GM19239 (cell line): ENCODE measurements around the gene CCDC175.

Experiments
- DNase-seq: peaks from one replicate; pipeline ENCODE4 v3.0.0; 2011; ENCODE audit warnings: low spot score; ENCODE audit not compliant: insufficient read length
- FAIRE-seq: peaks from 2 replicates; lab custom pipeline; 2011; peaks lifted over from hg19 to GRCh38; lab: Jason Lieb, UNC

CCDC175 gene

DNA sequence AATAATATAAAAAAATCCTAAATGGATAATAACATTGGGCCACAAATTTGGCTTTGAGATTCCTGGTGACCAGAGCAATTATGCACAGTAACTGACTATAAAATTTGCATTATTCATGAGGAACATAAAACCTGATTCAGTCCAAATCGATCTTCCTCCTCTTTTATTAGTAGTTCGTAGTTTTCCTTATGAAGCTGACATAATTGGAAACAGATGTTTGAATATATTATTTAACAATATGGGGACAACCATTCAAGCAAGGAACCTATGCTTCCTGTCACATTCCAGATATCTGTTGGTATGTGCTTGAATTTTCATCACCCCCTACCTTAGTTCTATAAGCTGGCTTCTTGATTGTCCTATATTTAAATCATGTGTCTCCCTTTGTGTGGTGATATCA is 34.9 kb downstream of the CCDC175 start:
- FAIRE-seq (no peak), DNase-seq (no peak)

DNA sequence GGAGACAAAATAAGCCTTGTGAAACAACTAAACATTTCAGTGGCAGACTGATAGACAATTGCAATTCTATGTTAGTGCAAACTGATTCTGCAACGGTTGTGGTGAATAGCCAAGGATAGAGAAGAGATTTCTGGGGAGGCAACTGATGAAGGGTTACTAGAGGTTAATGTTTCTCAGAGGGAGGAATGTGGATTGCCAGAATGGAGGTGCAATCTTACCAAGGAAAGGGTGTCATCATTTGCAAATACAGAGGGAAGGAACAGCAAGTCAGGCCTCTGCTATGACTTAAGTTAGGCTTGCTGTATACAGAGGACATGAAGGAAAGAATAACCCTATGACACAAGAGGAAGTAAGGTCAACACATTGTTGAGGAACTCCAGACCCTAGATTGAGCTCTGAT is 35.8 kb downstream of the CCDC175 start:
- FAIRE-seq, result no peak

DNA sequence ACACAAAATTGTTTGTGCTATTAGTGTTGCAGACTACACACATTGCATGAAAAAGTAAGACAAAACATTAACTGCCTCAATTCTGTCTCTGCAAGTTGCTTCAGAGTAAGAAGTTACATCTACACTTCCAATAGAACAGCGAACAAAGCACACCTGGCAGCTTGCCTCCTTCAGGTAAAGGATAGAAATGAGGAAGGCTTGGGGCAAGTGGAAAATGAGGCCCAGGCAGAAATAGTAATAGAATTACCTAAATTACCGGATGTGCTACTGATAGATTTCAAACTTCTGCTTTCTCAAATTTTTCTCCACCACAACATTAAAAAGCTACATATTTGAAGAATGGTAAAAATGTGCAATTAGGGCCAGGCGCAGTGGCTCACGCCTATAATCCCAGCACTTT is 37.7 kb downstream of the CCDC175 start:
- FAIRE-seq, result no peak
- no peak for DNase-seq

More for the DNA sequence above, 35.8 kb downstream of the CCDC175 start:
- no peak for DNase-seq

DNA sequence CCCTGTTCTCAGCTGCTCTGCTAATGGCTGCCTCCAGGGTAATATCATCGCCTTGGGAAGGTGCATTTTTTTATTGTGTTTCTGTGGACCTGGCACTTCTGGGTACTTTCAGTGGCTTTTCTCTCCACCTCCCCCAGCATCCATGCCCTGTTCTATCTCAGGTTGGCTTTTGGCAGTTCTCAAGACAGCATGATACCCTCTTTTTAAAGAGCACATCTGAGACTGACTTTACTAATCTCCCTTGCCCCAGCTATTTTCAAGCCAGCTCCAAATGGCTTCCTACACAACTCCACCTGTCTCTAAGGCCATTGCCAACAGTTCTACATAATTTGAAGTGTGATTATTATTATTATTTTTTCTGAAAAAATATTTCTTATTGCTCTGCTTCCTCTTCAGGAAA is 39.1 kb downstream of the CCDC175 start:
- FAIRE-seq (no peak), DNase-seq (no peak)

DNA sequence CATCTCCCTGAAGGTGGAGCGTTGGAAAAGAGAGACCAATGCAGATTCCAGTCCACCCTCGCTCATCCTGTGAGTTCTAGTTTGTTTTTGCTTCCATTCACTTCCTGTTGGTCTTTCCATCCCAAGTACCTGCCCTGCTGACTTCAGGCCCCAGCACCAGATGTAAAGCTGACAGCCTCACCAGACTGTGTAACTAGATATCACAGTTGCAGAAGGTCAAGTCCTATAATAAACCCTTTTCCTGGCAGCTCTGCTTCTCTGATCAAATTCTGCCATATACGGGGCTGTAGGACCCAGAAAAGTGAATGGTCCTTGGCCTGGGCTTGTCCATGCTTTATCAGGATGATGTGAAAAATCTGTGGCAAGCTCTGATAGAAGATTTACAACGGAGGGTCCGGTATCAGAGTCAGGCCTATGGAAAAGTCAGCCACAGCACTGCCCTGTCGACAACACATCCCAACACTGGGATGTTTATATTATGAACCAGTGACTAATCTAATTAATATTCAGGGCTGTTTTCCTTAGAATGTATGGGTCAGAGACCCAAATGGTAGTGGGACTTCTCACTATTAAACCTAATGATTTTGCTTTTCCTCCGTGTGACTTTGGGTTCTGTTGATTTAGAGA is 42.1 kb downstream of the CCDC175 start:
- FAIRE-seq, result no peak
- DNase-seq, result no peak

DNA sequence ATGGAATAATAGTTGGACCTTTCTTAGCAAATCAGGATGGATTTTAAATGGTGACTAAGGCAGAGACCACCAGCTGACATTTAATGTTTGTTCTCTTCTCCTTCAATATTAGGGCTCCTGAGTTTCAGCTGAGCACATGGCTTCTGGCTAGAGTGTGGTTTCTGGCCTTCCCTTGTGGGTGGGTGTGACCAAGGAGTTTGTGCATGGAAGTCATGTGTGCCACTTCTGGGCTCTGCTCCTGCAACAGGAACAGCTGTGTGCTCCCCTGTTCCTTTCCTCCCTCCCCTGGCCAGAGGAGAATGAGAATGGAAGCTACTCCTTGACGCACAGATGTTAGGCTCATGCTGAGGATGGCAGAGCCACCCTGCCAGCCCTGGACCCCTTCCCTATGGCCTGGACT is 44.2 kb downstream of the CCDC175 start:
- FAIRE-seq (no peak), DNase-seq (no peak)

DNA sequence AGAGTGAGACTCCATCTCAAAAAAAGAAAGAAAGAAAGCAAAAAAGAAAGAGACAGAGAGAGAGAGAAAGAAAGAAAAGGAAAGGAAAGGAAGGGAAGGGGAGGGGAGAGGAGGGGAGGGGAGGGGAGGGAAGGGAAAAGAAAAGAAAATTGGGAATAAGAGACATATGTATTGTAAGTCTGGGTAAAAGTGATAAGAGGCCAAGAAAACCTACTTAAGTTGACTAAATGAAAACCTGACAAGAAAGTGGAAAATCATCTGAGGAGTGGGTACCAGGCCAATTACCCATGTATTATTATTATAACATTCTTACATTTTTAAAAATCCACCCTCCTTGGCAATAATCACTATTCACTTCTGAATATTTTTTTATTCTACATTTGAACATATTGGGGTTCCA is 46.3 kb downstream of the CCDC175 start:
- no peak for FAIRE-seq
- DNase-seq, result no peak

DNA sequence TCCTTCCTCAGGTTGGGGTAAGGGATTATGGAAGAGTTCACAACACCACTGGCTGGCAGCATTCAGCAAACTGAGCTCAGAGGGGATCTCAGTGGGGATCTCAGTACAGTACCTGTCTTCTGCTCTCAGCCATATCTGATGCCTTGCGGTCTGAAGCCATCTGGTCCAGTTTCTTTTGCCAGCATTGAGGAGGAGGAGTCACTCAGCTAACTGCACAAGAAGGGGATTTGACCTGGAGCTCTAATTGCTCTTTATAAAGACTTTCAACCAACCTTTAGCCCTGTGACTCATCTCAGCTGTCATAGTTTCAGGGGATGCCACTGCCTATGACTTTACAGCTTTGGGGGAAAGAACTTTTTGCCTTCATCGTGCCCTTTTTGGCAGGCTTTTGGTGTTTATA is 47.4 kb downstream of the CCDC175 start:
- no peak for FAIRE-seq
- no peak for DNase-seq

DNA sequence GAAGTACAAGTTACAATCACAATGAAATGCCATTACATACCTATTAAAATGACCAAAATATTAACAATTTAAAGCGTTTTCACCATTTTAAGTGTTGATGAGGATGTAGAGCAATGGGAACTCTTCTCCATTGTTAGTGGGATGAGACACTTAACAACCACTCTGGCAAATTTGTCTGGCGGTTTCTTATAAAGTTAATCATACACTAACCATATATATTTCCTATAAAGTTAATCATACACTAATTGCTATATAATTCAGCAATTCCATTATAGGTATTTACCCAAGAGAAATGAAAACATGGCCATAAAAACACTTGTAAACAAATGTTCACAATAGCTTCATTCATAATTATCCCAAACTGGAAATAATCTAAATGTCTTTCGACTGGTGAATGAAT is 56.4 kb downstream of the CCDC175 start:
- FAIRE-seq (no peak), DNase-seq (no peak)

DNA sequence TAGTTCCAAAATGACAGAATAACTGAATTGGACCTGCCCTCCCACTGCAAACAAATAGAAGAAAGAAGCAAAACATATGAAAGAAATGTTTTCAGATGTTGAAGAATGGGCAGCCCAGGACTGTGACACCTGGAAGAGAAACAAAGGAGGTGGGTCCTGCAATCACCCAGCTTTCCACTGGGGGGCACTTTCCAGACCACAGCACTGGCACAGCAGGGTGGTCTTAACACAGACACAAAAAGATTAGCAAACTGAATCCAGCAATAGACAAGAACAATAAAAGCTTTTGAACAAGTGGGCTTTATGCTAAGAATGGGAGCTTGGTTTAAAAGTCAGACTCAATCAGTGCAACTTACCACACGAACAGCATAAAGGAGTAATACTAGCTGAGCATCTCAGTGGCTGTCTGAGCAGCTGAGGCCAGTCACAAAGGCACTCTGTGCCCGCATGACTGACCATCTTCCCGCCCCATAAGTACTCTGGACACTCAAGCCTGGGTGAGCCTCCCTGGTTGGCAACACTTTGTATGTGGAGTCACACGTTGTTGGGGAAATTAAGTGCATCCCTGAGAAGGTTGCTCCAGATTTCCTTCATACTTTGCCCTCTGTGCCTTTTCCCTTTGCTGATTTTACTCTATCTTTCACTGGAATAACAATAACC is 64.6 kb downstream of the CCDC175 start:
- DNase-seq (no peak), FAIRE-seq (no peak)

DNA sequence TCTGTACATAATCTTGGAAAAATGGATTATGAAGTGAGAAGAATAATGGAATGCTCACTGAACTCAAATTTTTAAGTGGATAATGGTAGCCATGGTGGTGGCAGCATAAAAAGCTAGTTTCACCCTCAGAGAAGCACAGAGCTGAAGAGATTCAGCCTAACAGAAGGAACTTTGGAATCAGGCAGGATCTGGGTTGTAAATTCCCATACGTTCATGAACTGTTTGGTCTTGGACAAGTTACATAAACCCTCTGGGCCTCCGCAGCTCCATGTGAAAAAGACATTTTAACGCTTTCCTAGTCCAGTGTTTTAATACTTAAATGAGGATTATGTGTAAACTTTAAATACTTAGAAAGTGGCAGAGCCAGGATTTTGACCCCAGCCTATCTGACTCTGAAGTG is 65.6 kb downstream of the CCDC175 start:
- no peak for DNase-seq
- FAIRE-seq, result no peak

DNA sequence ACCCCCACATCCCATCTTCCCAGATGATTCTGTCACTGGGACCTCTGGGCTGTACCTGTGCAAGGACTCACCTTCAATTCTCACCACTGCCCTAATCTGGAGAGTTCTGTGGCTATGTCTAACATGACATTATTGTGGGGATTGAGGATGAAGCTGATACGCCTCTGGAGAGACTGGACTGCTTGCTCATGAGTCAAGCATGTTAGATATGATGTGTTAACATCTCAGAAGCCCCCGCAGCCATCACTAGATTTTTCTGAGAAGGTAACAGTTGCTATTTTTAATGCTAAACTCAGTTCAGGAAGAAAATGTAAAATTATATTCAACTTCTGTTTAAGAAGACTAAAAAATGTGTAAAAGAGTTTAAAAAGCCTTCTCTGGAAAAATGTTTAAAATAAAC is 66.6 kb downstream of the CCDC175 start:
- FAIRE-seq (no peak), DNase-seq (no peak)

DNA sequence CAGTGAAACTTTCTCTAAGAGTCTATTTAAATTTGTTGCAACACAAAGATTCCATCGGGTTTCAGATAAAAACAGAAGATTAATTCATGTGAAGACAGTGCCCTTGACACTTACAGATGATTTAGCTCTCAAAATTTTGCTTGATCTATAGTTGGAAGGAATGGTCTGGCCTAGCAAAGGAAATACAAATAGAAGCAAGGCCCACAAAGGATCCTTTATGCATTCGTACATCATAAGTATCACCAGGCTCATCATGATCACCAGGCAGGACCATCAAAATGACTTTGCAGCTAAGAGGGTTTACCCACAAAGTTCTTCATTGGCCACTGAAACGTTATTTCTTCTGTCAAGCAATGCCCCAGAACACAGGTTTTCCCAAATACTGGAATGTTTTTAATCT is 67.5 kb downstream of the CCDC175 start:
- FAIRE-seq, result no peak
- DNase-seq, result no peak

DNA sequence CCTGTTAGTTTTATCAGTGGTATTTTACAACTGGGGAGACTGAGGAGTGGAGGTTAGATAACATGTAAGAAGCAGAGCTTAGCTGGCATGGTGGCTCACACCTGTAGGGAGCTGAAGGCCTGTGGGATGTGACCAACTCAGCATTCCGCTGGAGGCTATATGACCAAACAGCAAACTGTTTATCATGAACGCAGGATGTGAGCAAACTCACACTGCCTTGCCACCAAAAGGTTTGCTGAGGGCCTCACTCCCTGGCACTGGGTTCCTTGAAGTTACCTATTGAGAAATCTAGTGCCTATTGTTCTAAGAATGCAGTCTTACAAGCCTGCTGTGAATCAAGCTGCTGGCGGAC is 68.9 kb downstream of the CCDC175 start:
- DNase-seq (no peak), FAIRE-seq (no peak)

DNA sequence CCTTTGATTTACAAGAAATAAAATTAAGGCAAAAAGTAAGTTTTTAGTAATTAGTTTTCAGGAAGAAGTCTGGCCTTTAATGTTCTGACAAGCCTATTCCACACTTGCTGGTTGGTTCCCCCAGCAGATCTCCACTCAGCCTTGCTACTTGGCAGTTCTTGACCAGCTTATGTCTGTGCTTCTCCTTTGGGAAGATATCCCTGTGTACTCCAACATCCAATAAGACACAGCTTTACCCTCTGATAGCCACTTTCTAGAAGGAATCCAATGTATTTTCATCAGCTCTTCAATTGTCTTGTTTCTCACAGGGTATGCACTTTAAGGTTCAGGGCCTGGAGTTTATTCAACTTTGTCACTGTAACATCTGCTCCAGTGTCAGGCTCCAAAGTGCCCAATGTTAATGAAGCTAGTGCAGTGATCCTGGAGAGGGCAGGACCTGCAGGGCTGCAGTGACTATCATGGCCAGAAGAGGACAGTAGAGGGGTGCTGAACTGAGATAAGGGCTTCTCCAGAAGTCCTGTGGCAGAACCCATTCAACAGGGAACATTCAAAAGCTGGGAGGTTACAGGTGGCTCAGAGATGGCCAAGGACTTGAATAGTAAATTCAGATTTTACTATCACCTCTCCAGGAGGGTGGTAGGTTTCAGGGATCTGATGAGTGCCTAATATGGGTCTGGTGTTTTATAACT is 69.4 kb downstream of the CCDC175 start:
- FAIRE-seq (peak; percentile 56), DNase-seq (peak; percentile 10)

DNA sequence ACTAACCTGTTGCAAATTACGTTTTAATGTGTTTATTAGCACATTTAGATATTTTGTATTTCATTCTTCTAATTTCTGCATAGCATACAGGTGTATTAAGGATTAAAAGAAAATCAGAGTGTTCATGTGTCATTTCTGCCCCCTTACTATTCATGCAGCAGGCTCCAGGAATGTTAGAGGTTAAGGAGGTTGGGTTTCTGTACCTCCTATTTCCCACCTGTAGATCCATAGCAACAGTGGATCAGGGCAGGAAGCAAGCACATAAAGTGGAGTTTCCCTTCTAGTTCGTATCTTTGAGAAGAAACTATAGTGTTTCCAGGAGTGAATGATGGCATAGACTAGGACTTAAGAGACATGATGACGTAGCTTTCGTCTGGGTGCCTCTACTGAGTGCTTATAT is 73.4 kb downstream of the CCDC175 start:
- DNase-seq (no peak), FAIRE-seq (no peak)

DNA sequence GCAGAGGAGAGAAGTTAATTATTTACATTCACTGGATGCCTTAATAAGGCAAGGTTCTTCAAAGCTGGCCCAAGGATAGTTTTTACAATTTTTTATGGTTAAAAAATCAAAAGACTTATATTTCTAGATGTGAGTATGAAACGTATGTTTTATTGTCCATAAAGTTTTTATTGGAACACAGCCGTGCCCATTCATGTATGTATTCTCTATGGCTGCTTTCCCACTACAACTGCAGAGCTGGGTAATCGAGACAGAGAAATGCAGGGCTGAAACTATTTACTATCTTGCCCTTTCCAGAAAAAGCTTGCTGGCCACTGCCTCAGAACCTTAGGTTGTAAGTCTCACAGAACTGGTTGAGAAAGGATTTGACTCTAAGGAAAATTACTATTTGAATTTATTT is 75.9 kb downstream of the CCDC175 start:
- FAIRE-seq (no peak), DNase-seq (no peak)

DNA sequence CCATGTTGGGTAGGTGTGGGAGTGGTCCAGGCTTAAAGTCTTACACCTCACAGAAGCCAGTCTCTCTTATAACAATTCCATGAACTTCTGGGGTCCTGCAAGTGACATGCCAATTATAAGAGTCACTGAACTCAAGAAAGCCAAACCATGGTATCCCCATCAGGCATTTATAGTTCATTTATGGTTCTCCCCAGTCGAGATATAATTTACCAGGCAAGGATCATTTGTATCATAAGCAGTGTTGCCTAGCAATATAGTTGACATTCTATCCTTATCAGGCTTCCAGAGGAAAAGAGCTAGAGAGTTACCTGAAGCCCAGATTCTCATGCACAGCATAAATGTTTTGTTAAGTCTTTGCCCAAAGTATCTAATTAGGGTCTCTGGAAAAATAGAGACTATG is 84.2 kb downstream of the CCDC175 start:
- no peak for FAIRE-seq
- no peak for DNase-seq

DNA sequence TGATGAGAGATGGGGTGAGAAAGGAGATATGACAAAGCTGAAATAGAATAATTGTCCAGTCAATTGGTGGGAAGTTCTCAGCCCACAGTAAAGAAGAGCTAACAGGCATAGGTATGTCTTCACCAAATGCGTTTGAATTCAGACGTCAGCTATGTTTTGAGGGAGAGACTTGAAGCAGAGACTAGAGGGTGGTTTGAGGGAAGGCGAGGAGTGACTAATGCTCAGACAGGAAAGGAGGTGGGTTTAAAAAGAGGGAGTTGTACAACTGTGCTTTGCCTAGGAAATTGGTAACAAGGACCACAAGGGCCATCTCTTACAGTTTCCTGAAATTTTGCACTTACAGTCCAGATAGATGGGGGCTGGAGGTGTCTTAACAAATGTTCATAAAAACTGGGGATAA is 85.9 kb downstream of the CCDC175 start:
- no peak for DNase-seq
- no peak for FAIRE-seq

DNA sequence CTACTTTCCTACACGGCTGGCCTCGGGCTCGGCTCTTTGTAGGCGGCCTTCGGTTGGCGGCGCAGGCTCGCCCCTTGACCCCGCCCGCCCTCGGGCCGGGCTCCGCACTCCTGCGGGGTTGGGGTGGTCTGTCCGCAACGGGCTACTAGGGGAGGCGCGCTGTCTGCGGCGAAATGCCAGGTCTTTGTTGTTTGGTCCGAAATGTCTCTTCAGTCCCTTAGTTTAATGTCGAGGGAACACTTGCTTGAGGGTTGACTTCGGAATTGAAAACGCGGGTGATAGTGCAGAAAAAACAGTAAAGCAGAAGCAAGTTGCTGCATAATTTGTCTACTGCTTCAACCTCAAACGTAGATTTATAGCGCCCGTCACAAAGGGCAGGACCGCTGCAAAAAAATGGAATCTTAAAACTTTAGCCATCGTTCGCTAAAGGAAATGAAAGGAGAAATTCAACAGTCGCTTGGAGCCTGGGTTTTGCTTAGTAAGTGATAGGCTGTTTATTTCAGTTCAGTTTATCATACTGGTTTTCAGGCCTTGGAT is 91.9 kb downstream of the CCDC175 start:
- DNase-seq, result no peak
- no peak for FAIRE-seq

DNA sequence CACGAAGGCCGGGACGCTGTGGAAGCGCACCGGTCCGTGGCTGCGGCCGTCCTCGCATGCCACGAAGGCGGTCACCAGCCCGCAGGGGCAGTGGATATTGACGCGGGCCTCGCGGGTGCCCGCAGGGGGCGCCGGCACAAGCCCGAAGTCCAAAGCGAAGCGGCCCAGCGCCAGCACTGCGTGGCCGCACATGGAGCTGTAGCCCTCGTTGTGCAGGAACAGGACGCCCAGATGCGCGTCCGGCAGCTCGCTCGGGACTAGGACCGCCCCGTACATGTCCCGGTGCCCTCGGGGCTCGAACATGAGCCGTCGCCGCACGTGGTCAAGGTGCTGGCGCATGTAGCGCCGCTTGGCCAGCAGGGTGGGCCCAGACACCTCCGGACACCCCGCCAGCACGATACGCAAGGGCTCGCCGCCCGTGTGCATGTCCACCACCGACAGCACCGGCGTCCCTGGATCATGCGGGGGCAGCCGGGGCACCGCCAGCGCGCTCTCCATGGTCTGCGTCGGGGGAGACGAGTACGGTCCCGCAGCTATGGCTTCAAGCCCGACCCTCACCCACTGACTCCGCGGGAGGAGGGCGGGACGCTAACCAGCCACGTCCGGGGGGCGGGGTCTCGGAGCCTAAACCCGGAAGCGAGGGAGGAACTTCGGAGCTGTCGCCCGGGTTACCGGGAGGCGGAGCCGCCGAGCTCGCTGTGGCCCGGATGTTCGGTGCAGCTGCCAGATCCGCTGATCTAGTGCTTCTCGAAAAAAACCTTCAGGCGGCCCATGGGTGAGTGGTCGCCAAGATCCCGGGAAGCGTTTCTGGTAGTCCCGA is 92.6 kb downstream of the CCDC175 start, which contains the start of the genes JKAMP and L3HYPDH:
Gene JKAMP (plus strand): TSS at position 699 of the 820 bp plus-strand sequence. CDS start 73 bp downstream, at position 772.
Gene L3HYPDH (minus strand): TSS at position 590 of the 820 bp plus-strand sequence. CDS start 92 bp downstream, at position 498.
- DNase-seq (peak; percentile 69), FAIRE-seq (peak; percentile 84)
